NB4 (cell line): ENCODE results near the gene ACRV1.

ENCODE experiments used
- DNase-seq: peaks from one replicate; pipeline ENCODE4 v3.0.0; 2010; ENCODE audit warnings: low read depth
- H3K4me3 ChIP-seq: one replicate; pipeline ENCODE4 v1.5.1; 2011; ENCODE audit warnings: mild to moderate bottlenecking, low read depth, low read length, moderate library complexity
- MYC ChIP-seq: IDR thresholded peaks from 2 replicates; pipeline ENCODE4 v1.6.1; 2011; ENCODE audit warnings: low read depth, low read length
- POLR2A ChIP-seq: IDR thresholded peaks from 2 replicates; pipeline ENCODE4 v1.6.1; 2011; ENCODE audit warnings: mild to moderate bottlenecking; ENCODE audit not compliant: insufficient read length; ENCODE audit errors: extremely low read depth
- TF ChIP-seq, protein P1 (sequence below): IDR thresholded peaks from 2 replicates; pipeline ENCODE4 v1.6.1; 2011; ENCODE audit warnings: low read depth, low read length
- TF ChIP-seq, protein P2 (sequence below): IDR thresholded peaks from one replicate; pipeline ENCODE4 v1.5.1; 2012; ENCODE audit warnings: low read depth, low read length

ACRV1 gene

DNA sequence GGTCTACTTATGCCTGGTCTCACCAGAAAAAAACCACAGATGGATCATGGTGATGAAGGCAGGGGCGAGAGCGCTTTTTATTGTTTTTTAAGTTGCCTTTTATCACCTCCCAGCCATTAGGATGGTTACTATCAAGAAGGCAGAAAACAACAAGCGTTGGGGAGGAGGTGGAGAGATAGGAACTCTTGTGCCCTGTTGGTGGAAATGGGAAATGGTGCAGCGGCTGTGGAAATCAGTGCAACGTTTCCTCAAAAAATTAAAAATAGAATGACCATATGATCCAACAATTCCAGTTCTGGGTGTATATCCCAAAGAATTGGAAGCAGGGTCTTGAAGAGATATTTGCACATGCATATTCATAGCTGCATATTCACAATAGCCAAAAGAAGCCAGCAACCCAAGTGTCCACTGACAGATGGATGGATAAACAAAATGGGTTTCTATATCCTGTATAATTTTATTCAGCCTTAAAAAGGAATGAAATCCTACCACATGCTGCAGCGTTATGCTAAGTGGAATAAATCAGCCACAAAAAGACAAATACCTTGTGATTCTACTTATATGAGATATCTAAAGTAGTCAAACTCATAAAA lies 20.5 kb upstream of the ACRV1 start:
- DNase-seq, result no peak
- H3K4me3 ChIP-seq, result no peak overlapping the region
- TF ChIP-seq, protein P1, sequence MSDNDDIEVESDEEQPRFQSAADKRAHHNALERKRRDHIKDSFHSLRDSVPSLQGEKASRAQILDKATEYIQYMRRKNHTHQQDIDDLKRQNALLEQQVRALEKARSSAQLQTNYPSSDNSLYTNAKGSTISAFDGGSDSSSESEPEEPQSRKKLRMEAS, result no peak
- TF ChIP-seq POLR2A, result no peak
- TF ChIP-seq, protein P2, sequence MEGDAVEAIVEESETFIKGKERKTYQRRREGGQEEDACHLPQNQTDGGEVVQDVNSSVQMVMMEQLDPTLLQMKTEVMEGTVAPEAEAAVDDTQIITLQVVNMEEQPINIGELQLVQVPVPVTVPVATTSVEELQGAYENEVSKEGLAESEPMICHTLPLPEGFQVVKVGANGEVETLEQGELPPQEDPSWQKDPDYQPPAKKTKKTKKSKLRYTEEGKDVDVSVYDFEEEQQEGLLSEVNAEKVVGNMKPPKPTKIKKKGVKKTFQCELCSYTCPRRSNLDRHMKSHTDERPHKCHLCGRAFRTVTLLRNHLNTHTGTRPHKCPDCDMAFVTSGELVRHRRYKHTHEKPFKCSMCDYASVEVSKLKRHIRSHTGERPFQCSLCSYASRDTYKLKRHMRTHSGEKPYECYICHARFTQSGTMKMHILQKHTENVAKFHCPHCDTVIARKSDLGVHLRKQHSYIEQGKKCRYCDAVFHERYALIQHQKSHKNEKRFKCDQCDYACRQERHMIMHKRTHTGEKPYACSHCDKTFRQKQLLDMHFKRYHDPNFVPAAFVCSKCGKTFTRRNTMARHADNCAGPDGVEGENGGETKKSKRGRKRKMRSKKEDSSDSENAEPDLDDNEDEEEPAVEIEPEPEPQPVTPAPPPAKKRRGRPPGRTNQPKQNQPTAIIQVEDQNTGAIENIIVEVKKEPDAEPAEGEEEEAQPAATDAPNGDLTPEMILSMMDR, result no peak
- no peak for TF ChIP-seq MYC

DNA sequence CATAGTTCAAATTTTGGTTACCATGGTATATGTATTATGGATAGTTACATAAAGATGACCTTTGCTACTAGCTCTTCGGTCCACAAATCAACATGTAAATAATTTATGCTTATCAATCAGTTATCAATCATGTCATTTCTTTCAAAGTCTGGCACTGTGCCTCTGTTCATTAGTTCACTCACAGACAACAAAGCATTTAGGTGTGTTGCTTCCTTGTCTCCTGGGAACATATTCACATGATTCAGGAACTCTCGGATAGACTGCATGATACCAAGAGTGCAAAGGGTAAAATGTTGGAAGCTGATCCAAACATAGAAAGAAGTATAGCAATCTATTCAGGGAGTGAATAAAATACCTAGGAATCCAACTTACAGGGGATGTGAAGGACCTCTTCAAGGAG lies 14.3 kb upstream of the ACRV1 start:
- H3K4me3 ChIP-seq, result no peak overlapping the region
- no peak for DNase-seq
- TF ChIP-seq, protein P1, result no peak
- TF ChIP-seq MYC, result no peak
- TF ChIP-seq POLR2A, result no peak
- TF ChIP-seq, protein P2, result no peak

DNA sequence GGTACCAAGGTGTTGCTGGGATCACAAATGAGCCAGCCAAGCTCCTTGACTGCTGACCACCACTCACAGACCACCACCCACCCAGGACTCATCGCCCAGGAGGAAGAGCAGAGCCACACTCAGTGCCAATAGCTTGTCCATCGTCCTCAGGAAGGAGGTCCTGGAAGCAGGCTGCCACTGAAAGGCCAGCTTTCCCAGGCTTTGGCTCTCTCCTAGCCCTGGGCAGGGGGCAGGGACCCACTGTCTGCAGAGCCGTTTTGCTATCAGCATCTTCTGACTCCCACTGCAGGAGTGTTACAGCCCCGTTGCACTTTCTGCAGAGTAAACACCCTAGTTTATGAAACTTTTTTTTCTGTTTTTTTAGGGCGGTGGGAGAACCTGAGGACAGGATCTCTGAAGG lies 12.2 kb upstream of the ACRV1 start:
- DNase-seq, result no peak
- TF ChIP-seq MYC, result no peak
- TF ChIP-seq, protein P2, result no peak
- TF ChIP-seq, protein P1, result no peak
- TF ChIP-seq POLR2A, result no peak
- no peak overlapping the region for H3K4me3 ChIP-seq

DNA sequence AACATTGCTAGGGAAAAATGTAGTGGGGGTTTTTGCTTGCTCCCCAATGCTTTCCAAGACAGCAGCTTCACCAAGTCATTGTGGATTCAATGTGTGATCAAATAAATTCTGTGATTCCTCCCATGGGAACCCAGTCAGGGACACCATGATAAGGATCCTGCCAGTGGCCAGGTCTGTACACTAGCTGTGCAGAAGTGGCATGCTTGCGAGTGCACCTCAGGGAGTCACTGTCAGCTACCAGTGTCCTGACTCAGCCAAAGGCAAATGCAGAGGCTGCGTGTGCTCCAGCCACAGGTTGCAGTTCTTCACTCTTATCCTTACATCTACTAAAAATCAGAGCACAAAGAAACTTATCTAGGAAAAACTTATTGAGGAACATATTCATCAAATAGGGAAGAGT lies 9.4 kb upstream of the ACRV1 start:
- TF ChIP-seq, protein P1, result no peak
- TF ChIP-seq, protein P2, result no peak
- TF ChIP-seq MYC, result no peak
- TF ChIP-seq POLR2A, result no peak
- no peak overlapping the region for H3K4me3 ChIP-seq
- DNase-seq, result no peak

DNA sequence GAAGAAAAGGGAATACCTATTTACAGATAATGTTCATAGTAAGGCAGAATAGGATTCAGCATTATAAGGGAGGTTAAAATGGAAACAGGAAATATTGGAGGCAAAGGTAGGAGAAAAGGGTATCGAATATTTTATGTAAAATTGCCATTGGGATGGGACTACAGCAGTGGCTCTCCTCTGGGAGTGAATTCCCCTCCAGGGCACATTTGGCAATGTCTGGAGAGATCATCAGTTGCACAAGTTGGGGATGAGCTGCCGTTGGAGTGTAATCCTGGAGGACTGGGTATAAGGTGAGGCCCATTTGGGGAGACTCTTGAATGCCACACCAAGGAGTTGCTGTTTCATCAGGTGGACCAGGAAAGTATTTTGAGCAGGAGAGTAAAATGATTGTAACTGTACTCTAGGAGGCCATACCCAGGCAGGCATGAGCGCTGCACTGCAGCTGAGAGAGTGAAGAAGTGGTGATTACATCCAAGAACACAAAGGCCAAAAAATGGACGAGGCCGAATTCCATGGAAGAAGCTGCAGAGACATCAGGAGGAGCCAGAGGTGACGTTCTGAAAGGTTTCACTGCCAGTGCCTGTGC lies 8.7 kb upstream of the ACRV1 start:
- no peak for DNase-seq
- TF ChIP-seq, protein P1, result no peak
- TF ChIP-seq MYC, result no peak
- no peak for TF ChIP-seq POLR2A
- TF ChIP-seq, protein P2, result no peak
- H3K4me3 ChIP-seq, result no peak overlapping the region
